H1 (cell line): ENCODE results near the gene BSCL2. TPM values are rescaled to one million over a fixed set of nuclear protein-coding genes. Genes with fewer than 3 reads are reported as not detected.

ENCODE experiments used
- CBX8 ChIP-seq: fragments of 300-800, 300-1000 bp; sonication (generic); IDR thresholded peaks from 2 replicates; pipeline ENCODE4 v1.7.1; 2016; ENCODE audit warnings: low read depth, low read length, borderline replicate concordance
- CHD7 ChIP-seq: fragments of 300-600 bp; sonication (generic); IDR thresholded peaks from 2 replicates; pipeline ENCODE4 v1.7.1; 2012; ENCODE audit warnings: low read length, moderate library complexity, mild to moderate bottlenecking, inconsistent platforms; ENCODE audit not compliant: insufficient replicate concordance
- KDM5A ChIP-seq: fragments of 200-600 bp; IDR thresholded peaks from 2 replicates; pipeline ENCODE4 v1.7.1; 2012; ENCODE audit warnings: mild to moderate bottlenecking, low read length, inconsistent platforms, mixed read lengths
- MAX ChIP-seq: IDR thresholded peaks from 2 replicates; pipeline ENCODE4 v1.6.1; 2012; ENCODE audit warnings: inconsistent platforms
- NRF1 ChIP-seq: IDR thresholded peaks from 2 replicates; pipeline ENCODE4 v1.6.1; 2011; ENCODE audit warnings: mild to moderate bottlenecking, low read depth, low read length, improper control_type of control experiment
- RAD21 ChIP-seq, 2 experiments: IDR thresholded peaks in 1 of 2; conservative IDR thresholded peaks in 1 of 2; 2 replicates each; pipeline ENCODE4 v1.6.1; 2011; ENCODE audit warnings: low read depth in 2 of 2, low read length in 2 of 2, improper control_type of control experiment in 1 of 2, inconsistent platforms in 1 of 2, mild to moderate bottlenecking in 1 of 2, moderate library complexity in 1 of 2
- TCF12 ChIP-seq: IDR thresholded peaks from 2 replicates; pipeline ENCODE4 v1.6.1; 2011; ENCODE audit warnings: low read depth, mild to moderate bottlenecking, low read length
- TEAD4 ChIP-seq: IDR thresholded peaks from 2 replicates; pipeline ENCODE4 v1.6.1; 2012; ENCODE audit warnings: low read depth, low read length, inconsistent platforms, mixed read lengths
- polyA plus RNA-seq, 7 experiments: library from polyadenylated mRNA; depleted of rRNA in 3 of 7; stranded (reverse) in 5 of 7; unstranded in 2 of 7; fragments of >200 nt in 5 of 7; fragments of 200-250 nt in 2 of 7; gene quantifications; 1 replicate in 5 of 7; 2 replicates in 1 of 7; 4 replicates in 1 of 7; pipeline versions ENCODE4 v1.2.1 to v1.2.3, GENCODE V29; 2011 to 2013; ENCODE audit warnings: missing spikeins in 2 of 7, mixed read lengths in 2 of 7
- total RNA-seq: library from RNA; stranded (reverse); fragmentation: NEBNext Ultra II Directional; extraction: Animal tissue kit (Norgen Biotek cat#: 25700); gene quantifications from 2 replicates; pipeline ENCODE4 v1.2.1, GENCODE V29; 2021

Gene BSCL2
- total and polyA plus RNA-seq, 2 of the 8 experiments (the other 6 are each of a cell fraction or from before 2014, with no cell fraction given), result 59.5 to 264 TPM

- TF ChIP-seq CHD7, result no peak
- TF ChIP-seq RAD21 (IDR thresholded peaks at IDR 0.05 in 1 of 2, conservative IDR thresholded peaks at IDR 0.05 in 1 of 2; ENCODE audit: low read depth in 2 of 2, low read length in 2 of 2), result no peak
- TF ChIP-seq TEAD4, result no peak
- TF ChIP-seq NRF1, result no peak
- TF ChIP-seq MAX, result no peak
- TF ChIP-seq TCF12, result no peak
- TF ChIP-seq KDM5A, result no peak
- TF ChIP-seq CBX8, result no peak
- TF ChIP-seq, all 59 proteins: peak for 0
These were observed 12.2 kb upstream of the BSCL2 start (continued) for GRCh38 chr11:62719302-62719978.
